Activated CD4-positive, alpha-beta T cell treated with anti-CD3 and anti-CD28 coated beads for 24 hours (primary cell): Measurements from ENCODE around the gene WDR53.
"Not testable (repeated sequence)": the region's sequence is repeated elsewhere in the genome, so short reads cannot be mapped to it uniquely, and the experiment has no call there.

ENCODE experiments used
- DNase-seq, 2 donors: peaks; one replicate each; pipeline ENCODE4 v3.0.0-alpha.2; 2020; ENCODE audit warnings: low read depth in 2 of 2

Gene WDR53

DNA sequence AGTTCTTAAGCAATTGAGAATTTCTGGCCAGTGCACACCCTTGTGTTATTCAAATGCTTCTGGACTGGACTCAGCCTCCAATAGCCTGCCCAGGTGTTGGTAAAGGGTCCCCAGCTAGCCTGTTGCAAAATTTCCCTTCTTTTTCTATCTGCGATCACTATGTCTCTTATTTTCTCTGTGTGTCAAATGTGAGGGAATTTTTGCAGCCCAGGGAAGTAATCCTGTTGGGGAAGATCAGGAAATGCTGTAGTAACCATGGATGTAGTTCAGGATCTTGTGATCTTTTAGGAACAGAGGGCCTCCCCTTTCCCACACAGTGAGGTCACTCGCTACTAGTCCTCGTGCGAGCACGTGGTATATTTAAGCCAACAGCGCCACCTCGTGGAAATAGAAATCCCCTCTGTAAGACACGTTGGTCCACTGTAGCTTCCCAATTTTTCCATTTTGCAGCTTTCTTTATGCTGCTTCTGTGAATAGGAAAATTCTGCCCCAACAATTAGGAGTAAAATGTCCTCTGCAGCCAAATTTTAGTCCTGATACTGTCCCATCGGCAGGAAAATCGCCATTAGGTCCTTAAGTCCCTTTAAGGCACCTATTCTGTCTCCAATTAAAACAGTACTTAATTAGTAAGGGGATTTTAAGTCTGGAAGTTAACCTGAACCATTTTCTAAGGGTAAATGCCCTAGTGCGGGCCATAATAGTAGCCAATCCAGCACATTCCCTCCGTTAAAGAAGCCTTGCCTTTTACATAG lies 49.2 kb downstream of the WDR53 start:
- peak in 1 of 2 donors; percentile 46 for DNase-seq

GRCh38 chr3:196517919-196518318 lies 50.4 kb downstream of the WDR53 start:
- no peak for DNase-seq

DNA sequence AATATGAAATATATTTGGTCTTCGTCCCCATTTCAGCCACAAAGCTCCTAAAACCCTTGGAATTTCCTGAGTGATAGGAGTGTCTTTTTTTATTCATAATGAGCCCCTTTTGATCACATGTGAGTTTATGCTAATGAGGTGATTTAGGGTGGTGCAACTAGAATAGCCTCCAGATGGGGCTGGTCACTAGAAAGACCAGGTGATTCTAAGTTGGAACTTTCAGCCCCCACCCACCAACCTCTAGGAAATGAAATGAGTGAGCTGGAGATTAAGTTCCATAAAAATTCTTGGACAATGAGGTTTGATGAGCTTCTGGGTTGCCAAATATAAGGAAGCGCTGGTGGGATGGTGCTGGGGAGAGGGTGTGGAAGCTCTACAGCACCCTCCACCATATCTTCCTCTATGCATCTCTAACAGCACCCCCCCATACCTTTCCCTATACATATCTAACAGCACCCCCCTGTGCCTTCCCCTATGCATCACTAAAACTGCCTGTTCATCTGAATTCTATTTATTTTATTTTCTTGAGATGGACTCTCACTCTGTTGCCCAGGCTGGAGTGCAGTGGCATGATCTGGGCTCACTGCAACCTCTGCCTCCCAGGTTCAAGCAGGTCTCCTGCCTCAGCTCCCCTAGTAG lies 51.1 kb downstream of the WDR53 start:
- no peak for DNase-seq

GRCh38 chr3:196514913-196515621 lies 53.3 kb downstream of the WDR53 start, which contains the start of gene SMCO1:
Gene SMCO1, minus strand, starts transcription at chr3:196515346. Its CDS starts 137 bp downstream, at chr3:196515209.
- no peak for DNase-seq

- no peak for DNase-seq
Measured at GRCh38 chr3:196514350-196514716, 54.0 kb downstream of the WDR53 start.

DNA sequence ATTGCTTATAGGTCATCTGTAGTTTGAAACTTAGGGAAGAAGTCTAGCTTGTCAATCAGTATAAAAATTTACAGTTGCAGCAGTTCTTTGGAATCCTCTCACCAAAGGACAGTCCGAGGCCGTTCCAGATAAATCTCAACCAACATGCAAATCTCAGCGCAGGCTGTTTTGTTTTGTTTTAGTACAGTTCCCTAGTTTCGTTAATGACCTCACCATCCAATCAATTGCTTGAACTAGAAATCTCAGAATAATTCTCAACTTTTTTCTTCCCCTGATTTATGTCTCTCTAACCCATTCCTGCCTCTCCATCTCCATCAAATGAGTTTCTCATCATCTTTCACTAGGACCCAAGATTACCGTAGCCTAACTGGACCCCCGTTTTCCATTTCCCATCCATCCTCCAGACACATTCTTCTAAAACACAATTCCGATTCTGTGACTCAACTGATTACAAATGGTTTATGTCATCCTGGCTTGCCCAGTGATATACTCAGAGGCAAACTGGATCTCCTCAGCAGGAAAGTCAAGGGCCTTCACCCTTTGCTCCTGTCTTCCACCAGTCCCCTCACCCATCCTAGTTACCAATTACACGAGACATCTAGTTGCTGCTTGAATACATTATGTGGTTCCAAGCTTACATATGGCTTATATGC lies 54.5 kb downstream of the WDR53 start:
- DNase-seq, result no peak

- DNase-seq, result not testable (repeated sequence)
Measured at GRCh38 chr3:196511646-196512425, 56.5 kb downstream of the WDR53 start.

DNA sequence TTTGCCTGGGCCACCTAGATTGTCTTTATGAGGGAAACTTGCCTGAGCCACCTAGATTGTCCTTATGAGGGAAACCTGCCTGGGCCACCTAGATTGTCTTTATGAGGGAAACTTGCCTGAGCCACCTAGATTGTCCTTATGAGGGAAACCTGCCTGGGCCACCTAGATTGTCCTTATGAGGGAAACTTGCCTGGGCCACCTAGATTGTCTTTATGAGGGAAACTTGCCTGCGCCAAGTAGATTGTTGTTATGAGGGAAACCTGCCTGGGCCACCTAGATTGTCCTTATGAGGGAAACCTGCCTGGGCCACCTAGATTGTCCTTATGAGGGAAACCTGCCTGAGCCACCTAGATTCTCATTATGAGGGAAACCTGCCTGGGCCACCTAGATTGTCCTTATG lies 57.2 kb downstream of the WDR53 start:
- DNase-seq, result not testable (repeated sequence)

DNA sequence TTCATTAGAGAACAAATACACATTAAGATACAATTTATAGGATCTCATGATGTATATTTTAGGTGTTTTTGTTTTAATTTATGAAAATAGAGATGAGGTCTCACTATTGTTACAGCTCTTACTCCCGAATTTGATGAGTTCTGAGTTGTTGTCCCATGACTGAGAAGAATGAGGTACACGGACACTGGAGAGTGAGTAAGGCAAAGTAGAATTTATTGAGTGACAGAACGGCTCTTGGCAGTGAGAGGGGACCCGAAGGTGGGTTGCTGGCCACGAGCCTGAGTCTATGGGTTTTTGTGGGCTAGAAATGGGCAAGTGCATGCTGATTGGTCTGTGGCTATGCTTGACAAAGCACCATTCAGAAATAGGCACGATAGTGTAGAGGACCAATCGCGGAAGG lies 61.7 kb downstream of the WDR53 start:
- DNase-seq, result no peak

DNA sequence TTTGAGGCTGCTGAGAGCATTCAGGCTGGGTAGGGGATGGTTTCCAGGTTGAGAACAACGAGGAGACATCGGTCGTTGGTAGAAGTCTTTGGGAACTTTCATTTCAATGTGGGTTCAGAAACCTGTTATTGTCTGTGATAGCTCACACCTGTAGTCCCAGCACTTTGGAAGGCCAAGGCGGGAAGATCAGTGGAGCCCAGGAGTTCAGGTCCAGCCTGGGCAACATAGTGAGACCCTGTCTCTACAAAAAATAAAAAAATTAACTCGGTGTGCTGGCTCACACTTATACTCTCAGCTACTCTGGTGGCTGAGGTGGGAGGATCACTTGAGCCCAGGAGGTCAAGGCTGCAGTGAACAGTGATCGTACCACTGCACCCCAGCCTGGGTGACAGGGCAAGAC lies 63.8 kb downstream of the WDR53 start:
- DNase-seq, result no peak
